Right renal pelvis (tissue), 4 donors: ENCODE data around the gene RPTOR. TPM values are rescaled to one million over a fixed set of nuclear protein-coding genes. Genes with fewer than 3 reads are reported as not detected.

Experiments
- DNase-seq, 4 donors: peaks; one replicate each; pipeline ENCODE4 v3.0.0-alpha.2; 2013; ENCODE audit warnings: low read depth in 4 of 4, low spot score in 3 of 4, missing footprints in 1 of 4
- polyA plus RNA-seq, 4 donors: library from polyadenylated mRNA; unstranded; fragments of 120-200 nt; gene quantifications; one replicate each; pipeline ENCODE4 v1.2.1, GENCODE V29; 2013; ENCODE audit not compliant: insufficient read length in 4 of 4

The RPTOR gene
- polyA plus RNA-seq, 4 donors = 17.1 to 21.9 (median 19.5) TPM

DNA sequence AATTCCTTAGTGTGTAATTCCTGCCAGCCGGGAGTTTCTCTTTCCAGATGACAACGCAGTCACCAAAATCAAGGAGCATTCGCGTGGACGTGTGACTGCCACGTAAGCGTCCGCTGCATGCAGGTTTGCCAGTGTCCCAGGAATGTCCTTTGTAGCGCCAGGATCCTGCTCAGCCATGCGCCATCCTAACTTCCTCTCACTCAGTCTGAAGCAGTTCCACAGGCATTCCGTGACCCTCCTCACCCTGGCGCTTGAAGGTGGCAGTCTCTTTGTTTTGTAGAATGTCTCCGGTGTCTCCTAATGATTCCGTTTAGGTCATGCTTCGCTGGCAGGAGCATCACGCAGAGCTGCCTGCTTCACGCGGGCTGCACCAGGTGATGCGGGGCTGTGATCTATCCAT lies 88.6 kb downstream of the RPTOR start:
- no peak for DNase-seq

DNA sequence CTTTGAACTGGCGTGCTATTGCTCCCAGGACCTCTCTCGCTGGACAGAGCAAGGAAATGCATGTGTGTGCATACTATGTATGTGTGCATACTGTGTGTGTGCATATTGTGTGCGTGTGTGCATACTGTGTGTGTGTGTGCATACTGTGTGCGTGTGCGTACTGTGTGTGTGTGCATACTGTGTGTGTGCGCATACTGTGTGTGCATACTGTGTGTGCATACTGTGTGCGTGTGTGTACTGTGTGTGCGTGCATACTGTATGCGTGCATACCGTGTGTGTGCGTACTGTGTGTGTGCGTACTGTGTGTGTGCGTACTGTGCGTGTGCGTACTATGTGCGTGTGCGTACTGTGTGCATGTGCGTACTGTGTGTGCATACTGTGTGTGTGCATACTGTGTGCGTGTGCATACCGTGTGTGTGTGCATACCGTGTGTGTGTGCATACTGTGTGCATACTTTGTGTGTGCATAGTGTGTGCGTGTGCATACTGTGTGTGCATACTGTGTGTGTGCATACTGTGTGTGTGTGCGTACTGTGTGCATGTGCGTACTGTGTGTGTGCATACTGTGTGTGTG lies 89.4 kb downstream of the RPTOR start:
- DNase-seq = no peak

DNA sequence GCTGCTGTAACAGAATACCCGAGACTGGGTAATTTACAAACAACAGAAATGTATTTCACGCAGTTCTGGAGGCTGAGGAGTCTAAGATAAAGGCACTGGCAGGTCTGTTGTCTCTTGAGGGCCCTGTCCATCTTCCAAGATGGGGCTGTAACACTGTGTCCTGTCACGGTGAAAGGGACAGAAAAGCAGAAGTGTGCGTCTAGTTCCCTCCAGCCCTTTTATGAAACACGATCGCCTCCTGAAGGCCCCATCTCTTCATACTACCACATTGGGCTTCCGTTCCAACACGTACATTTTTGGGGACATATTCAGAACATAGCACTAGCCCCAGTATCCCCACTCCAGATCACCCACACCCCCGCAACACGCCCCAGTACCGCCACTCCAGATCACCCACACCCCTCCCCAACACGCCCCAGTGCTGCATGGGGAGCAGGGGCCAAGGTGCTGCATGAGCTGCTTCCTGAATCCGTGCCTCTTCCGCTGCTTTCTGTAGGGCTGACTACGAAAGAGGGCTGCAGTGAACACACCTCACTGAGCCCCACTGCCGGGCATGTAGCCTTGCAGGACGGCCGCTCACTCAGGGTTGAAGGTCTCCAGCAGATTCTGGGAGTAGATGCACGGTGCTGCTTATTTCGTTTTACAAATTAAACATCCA lies 91.9 kb downstream of the RPTOR start:
- DNase-seq = no peak

DNA sequence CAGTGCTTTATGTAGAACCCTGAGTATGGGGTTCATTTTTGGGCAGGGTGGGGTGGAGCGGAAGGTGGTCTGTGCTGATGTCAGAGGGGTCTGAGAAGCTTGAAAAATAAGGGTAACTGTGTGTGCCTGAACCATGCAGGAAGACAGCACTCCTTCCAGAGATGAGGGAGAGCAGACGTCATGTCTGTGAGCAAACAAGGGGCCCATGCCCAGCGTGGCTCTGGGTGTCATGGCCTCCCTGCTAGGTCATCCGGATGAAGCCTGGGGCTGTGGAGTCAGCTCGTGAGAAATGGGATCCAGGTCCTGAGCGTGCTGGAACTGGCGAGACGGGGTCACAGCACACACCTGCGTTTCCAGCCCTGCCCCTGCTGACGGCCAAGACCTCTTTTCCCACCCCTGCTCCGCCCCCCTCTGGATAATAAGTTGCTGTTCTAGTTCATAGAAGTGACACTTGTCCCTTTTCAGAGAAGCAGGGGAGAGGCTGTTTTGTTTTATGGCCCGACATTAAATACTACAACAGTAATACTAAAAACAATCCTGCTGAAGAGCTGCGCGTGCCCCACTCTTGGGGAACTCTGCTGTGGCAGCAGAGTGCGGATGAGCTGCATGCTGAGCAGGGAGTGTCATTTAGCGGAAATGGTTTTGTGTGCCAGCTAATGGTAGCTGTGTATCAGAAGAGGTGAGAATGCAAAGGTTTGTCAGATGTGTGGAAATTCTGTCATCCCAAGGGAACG lies 92.6 kb downstream of the RPTOR start:
- DNase-seq = no peak

DNA sequence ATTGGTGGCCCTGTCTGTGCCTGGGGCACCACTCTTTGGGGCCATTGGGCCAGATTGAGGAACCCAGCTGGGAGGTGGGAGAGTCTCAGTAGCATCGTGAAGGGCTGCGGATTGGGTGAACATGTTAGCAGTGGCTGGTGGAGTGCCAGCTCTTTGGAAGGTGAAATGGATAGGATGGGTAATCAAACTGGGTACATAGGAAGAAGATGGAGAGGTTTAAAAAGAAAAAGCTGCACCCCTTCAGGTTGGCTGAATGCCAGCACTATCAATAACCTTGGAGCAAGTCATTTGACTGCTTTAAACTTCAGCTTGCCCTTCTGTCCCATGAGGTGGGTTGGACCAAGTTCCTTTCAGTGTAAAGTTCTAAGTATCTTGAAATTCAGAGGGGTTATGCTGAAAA lies 95.0 kb downstream of the RPTOR start:
- no peak for DNase-seq

DNA sequence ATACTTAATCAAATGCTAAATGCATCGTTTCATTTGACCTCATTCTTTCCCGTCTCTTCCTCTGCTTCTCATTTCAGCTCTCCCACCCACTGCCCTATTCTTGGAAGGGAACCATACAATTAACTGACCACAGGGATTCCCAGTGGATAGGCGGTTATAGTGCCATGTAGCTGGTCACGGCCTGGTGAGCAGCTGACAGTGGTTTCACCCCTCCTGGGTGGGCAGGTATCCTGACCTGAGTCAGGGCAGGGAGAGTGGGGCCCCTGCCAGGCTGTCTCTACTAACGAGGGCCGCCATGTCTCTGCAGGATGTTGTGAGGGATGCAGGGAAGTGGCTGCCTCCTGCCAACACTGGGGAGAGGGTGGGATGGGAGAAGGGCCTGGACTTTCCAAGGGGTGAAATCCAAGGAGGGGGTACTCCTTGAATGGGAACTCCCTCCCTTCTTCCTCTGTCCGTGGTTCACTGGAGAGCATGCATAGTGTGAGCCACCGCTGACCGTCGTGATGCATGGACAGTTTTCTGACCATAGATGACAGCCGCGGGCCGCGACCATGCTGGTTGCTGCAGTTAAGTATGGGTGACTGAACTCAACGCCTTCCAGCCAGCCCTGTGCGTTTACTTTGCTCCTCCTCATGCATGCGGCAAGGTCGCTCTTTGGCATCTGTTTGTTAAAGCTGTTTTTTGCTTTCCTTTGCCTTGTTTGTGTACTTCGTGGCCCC lies 95.9 kb downstream of the RPTOR start:
- DNase-seq = no peak

DNA sequence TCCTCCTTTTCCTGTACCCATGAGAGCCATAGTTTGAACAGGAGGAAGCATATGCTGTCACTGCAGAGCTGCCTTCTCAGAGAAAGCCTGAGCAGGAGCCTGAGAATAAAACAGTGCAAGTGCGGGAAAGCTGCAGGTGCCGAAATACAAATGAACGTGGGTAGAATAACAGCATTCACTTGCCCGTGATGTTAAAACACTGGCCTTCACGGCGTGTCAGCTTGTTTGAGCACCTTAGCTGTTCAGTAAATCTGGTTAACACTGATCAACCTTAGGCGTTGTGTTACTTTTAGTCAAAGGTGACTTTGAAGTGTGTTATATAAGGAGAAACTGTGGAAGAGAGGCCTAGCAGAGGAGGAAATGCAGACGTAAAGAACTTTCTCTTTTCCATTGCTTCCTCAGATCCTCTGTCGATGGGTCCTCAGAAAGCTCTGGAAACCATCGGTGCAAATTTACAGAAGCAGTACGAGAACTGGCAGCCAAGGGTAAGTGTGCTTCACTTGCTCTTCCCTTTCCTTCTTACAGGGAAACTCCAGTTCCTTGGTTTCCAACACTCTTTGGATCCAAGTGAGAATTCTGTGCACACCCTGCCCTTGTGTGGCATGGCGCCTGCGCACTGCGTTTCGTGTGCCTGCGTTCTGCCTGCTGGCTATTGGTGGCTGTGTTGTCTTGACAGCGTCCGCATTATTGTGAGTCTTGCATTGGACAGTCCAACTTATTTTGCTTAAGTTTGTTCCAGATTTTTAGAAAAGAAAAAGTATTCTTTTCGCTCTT lies 98.9 kb downstream of the RPTOR start:
- no peak for DNase-seq

DNA sequence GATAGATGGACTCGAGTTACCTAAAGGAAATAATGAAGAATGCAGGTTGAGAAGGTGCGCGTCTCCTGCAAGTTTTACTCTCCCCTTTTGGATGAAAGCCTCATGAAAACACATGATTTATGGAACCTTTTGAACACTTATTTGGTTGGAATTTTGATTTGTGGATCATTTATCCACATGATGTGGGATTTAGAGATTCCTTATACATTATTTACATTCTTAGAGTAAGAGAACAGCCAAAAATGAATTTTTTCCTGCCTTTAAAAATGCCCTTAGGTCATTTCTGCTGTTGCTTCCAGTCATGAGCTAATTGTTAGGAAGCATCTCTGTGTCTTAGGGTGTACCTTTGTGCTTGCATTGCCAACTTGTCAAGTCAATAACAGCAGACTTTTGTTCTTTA lies 99.9 kb downstream of the RPTOR start:
- no peak for DNase-seq

DNA sequence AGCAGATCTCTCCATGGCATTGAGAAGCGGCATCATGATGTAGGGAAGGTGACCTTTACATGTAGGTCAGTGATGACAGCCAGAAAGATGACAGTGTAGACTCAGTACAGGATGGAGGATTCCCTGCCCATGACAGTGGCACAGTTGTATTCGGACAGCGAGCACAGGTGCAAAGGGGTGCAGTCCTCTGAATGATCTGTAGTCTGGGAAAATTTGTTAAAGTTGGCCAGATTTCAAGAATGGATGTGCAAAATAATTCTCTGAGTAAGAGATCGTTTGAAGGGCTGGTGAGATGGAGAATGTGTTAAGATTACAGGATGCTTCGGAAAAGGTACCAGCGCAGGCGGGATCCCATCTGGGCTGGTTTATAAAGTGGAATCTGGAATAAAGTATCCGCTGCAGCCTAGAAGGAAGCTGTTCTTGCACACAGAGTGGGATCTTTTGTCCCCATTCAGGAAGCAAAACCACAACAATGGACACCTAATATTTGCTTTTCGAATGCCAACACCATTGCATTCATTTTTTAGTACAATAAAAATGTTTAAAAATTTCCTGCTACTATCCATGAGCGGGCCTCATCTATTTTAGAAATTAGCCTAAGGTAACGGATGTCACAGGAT lies 101.2 kb downstream of the RPTOR start:
- no peak for DNase-seq

DNA sequence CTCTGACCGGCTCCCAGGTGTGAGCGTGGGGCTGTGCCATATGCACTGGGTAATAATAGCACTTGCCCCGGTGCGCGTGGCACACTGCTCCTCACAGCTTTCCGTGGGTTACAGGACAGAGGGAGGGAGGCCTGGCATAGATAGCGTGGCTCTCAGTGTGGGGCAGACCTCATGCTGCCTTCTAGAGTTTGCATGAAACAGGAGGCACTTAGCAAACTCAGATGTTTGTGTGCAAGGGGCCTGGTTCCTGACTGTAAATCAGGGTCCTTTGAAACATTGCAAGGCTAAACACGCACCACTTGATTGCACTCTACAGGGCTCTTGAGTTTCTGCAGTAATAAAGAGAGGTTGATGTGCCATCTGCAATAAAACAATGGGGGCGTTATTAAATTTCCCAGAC lies 101.7 kb downstream of the RPTOR start:
- DNase-seq = no peak

DNA sequence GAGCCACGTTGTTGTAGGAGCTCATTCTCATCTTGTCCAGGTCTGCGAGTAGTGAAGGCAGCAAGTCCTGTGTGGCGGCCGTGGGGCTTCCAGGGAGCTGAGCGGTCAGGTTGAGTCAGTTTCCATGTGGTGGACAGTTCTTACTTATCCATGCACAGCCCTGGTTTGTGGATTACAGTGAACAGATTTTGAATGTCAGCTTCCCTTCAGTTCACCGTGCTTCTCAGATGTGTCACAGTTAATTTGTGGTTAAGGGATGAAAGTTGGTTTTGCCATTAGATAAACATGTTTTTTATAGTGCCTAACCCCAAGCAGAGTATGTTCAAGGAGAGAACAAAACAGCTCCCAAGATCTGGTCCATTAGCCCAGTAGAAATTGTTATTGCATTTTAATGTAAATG lies 103.1 kb downstream of the RPTOR start:
- DNase-seq = no peak

DNA sequence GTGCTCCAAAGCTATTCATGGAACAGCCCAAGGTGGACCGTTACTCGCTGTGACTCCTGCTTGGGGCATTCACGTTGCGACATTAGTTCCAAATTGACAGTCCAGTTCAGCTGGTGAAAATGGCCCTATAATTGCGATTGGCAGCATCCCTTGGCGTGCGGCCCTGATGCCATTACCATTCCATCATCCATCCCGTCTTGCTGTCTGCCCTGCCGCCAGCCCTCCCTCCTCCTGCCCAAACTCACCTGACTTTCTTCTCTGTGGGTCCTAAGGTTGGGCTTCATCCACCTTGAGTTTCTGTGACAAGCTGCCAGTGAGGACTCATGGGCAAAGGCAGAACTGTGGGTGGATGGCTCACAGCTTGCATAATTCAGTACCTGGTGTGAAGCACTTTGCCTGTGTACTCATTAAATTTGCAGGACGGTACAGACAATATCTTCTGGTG lies 104.6 kb downstream of the RPTOR start:
- DNase-seq = no peak

DNA sequence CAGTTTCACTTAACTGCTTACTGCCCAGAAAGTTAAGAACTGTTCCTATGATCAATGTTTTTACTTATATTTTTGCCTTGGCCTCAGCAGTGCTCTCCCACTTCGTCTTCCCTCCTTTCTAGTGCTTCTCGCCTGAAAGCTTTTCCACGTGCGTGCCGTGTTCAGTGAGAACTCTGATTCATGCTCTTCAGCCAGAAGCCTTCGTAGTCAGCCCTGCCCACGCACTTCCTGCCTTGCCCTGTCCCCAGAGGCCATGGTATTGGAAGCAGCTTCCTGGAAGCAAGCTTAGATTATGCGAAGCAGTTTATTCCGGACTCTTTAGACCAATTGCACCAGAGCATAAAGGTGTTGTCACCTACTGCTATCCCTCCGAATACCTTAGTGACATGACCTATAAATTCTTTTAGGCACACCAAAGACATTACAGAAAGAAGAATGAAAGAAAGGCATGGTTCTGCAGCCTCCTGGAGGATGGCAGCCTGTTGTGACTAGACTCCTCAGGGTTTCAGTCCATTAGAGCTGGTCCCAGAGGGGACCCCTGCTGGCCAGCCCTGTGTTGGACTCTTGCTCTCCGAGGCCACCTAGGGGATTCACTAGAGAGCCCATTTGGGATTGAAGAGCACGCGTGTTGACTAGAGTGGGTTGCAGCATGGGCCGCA lies 105.2 kb downstream of the RPTOR start:
- DNase-seq = no peak

DNA sequence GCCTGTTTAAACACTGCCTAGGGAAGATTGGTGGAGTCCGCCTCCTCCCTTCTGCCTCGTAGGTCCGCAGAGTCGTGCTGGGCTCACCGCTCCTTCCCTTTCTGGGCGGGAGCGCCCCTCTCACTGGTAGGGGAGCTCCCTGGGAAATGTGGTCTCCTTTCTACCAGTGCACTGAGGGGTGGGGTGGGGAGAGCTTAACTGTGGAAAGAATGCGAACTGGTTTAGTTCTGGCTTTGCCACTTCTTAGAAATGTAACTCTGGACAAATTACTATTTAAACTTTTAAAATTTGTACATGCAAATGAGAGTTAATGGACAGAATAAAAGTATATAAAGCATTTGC lies 105.7 kb downstream of the RPTOR start:
- DNase-seq = no peak

DNA sequence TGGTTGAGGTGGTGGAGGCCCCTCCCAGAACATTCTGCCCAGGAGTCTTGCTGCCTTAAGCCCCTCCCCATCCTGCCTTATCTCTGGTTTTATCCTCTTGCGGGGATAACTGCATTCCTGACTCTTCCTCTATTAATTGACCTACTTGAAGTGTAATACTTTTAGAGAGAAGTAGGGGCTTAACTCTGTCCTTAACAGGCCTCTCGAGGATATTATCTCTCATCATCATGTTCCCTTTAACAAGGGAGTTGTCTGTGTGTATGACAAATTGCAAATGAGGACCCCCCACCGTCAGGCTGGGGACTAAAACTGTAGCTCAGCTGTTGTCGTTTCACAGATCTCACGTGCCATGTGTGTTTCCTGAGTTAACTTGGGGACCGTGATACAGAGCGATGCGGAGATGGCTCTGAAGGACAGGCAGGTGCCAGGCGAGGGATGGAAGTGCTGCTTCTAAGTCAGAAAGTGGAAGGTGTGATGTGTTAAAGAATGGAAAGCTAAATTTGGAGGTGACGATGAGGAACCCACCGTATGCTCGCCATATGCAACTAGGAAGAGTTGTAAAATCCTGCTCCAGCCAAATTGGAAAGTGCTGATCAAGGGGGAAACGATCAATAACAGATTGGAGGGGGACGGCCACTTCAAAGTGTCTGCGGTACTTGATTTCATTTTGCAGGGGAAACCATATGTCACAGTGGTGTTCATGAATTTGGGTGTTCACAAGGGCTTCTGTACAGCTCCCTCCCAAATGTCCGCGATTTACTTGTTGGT lies 106.3 kb downstream of the RPTOR start:
- DNase-seq = no peak

DNA sequence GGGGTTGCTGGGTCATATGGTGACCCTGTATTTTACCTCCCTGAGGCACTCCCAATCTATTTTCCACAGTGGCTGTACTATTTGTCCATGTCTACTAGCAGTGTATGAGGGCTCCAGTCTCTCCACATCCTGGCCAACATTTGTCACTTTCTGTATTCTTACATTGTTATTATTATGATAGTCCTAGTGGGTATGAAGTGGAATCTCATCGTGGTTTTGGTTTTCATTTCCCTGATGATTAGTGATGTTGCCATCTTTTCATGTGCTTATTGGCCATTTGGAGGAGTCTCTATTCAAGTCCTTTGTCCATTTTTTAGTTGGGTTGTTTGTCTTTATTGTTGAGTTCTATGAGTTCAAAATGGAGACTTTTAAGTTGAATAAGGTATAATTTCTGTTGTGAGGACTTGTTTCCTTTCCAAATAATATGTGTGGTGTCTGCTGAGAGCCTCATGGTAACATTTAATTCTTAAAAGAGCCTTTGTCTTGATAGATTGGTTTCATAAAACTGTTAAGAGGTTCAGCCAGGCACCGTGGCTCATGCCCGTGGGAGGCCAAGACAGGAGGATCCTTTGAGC lies 108.2 kb downstream of the RPTOR start:
- no peak for DNase-seq

DNA sequence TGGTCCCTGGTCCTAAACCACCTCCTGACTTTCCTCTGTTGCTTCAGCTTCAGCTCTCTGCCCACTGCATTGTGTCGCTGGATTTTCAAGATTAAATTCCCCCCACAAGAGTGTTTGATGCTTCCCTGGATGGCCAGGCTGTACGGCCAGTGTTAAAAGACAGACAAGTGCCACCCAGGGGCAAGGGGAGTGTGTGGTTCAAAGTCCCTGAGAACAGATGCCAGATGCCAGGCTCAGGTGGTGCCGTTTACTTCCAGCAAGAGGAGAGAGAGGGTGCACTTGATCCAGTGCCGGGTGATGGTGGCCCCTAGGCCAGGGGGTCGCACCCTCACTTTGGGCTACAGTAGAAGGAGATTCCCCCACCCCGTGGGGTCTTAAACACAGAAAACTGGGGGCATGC lies 109.2 kb downstream of the RPTOR start:
- DNase-seq = no peak

DNA sequence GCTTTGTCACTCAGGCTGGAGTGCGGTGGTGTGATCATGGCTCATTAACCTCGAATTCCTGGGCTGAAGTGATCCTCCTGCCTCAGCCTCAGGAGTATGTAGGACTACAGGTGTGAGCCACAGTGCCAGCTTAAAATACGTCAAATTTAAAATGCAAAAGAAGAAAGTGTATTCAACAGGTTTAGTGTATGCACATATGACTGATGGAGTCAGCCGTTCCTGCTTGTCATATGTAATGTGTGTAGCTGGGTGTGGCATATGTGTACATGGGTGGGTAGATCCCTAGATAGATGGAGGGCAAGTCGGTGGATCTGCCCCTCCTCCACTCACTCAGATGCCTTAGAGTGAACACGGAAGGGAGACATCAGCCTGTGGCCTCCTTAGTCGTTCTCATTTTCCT lies 111.0 kb downstream of the RPTOR start:
- no peak for DNase-seq

DNA sequence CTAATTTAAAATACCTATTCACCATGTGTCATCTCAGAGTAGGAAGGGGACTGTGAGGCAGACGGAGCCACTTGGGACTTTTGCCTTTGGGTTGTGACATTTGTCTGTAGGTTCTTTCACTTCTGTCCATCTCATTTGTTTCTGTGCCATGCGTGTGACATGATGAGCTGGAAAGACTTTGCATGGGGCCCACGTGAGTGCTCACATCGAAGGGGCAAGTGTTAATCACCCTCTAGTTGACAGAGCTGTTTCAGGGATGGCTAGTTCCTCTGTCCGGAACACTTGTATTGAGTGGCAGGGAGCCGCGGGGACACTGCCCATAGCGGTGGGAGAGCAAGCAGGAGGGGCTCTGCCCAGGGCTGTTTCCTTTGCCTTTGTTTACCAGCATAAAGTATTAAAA lies 112.0 kb downstream of the RPTOR start:
- no peak for DNase-seq
